Stimulated activated CD4-positive, alpha-beta T cell treated with anti-CD3 and anti-CD28 coated beads, Interleukin-15, amount 100 ng/mL, for 48 hours (primary cell): ENCODE results near the gene DSC1.
"Not testable (repeated sequence)": the region's sequence is repeated elsewhere in the genome, so short reads cannot be mapped to it uniquely, and the experiment has no call there.

Experiments used
- DNase-seq, 2 donors: peaks; one replicate each; pipeline ENCODE4 v3.0.0-alpha.2; 2020; ENCODE audit warnings: low read depth in 2 of 2

The DSC1 gene

GRCh38 chr18:31176531-31176930 is 13.9 kb upstream of the DSC1 start:
- no peak for DNase-seq

GRCh38 chr18:31171144-31171839 is 8.6 kb upstream of the DSC1 start:
- DNase-seq: no peak

DNA sequence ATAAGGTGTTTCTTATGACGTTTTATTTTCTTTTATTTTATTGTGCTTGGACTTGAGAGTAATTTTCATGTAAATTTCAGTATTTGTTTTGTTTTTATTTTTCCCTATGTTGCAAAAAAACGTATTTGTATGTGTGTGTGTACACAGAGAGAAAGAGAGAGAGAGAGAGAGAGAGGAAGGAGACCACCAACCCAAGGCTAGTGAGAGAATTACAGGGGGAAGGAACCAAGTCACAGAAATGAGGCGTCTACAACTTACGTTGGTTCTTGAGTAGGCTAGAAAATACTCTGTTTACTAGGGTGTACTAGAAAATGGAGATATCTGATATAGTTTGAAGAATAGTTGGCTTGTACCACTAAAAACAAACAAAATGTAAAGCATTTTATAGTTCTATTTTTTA is 7.7 kb upstream of the DSC1 start:
- DNase-seq: no peak

DNA sequence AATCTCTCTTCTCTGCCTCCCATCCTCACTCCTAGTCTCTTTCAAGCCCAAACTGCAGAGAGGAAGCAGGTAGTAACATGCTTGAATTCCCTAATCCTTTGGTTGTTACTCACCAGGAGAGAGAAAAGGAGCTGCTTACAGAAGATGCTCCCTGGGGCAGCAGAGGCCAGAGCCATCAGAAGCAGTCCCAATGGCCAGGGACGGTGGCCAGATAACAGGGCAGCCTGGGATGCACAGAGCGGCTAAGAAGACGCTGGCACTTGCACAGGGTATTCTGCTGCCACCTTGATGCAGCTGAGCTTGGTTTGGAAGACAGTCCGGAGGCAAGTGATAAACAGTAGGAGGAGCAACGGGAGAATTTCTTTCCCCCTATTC is 250 bp downstream of the DSC1 start:
- no peak for DNase-seq

DNA sequence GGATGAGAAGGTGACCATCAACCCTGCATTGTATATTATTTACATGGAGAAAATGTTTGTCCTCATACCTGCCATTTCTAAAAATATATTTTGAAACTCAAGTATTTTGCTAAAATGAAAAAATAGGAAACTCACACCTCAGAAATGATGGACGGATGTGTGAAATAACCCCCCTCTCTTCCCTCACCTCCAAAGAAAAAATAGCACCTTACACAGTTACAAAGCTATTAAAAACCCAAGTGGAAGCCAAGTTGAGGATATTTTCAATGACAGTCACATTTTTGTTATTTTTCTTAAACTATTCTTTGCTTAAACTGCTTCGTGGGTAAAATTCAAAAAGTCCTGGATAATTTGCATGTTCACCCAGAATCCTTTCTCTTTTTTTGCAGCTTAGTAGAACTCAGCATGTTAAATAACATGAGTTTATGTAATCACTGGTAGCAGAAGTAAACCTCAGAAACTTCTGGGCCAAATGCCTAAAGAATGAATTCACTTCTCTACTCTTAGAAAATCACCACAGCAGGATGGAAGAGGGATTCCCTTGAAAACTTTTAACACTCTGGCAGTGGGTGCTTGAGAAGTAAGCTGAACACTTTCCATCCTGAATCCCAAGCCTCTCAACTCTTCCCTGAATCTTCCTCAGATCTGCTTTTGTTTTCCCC is 768 bp downstream of the DSC1 start:
- DNase-seq: no peak

DNA sequence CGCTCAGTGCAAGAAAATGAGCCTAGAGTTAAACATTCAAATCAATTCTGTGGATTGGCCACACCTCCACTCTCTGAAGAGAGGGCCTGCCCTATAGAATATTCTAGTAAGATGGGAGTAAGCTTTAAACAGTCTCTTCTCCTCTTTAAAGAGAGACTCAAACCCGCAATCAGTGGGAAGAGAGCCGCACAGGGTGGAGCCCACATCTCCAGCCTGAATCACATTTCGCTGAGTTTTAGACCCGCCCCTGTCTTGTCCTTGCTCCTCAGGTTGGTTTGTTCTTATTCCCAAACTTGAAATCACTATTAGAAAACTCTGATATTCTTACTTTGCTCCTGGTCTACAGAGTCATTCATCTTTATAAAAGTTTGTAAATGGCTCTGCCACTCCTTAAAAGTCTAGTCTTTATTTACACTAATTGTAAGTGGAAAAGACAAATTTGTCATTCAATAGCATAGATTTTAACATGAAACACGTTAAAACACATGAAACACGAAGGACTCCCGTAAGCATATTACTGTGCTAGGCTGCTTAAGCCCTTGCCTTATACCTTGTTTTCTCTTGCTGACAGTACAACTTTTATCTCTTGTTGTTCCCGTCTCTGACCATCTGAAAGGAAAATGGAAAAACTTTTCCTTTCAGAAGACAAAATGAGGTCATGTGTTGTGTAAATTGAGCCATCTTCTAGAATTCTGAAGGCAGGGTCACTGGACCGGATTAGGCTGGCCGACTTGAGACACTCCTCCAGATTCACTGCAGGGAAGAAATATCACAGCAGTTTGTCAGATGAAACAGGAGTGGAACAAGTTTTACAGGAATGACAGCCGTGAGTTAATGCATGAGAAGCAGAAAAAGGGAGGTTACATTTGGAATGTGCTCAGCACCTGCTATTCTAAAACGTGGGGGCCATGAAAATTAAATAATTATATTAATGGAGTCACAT is 5.6 kb downstream of the DSC1 start:
- DNase-seq: no peak

DNA sequence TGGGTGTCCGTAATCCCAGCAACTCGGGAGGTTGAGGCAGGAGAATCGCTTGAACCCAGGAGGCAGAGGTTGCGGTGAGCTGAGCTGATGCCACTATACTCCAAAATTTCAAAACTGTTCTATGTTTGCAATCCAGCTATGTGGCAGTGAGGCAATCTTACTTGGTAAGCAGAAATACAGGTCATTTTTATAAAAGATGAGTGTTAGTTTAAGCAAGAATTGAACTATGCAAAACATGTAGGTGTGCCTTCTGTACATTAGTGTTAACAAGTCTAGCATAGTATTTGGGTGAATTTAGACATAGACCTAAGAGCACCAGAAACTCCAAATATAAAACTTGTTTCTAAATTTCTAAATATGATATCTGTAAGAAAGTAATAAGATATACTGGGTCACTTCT is 7.2 kb downstream of the DSC1 start:
- no peak for DNase-seq

- DNase-seq: no peak
Observed at GRCh38 chr18:31154181-31154580, 8.5 kb downstream of the DSC1 start.

GRCh38 chr18:31149351-31149750 is 13.3 kb downstream of the DSC1 start:
- no peak for DNase-seq

DNA sequence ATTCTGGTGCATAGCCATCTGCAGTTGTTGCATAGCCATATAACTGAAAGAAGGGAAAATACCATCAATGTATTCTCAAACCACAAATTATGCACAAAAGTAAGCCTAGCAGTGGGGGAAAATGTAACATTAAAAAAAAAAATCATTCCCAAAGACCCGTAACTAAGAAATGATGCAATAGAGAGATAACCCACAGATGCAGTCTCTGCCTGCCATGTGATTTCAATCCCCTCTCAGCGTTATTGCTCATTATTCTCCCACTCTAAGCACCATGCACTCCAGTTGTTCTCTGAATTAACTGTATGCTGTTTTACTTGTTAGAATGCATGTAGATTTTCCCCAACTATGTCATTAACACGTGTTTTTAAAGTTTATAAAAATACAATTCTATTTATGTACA is 14.1 kb downstream of the DSC1 start:
- no peak for DNase-seq

DNA sequence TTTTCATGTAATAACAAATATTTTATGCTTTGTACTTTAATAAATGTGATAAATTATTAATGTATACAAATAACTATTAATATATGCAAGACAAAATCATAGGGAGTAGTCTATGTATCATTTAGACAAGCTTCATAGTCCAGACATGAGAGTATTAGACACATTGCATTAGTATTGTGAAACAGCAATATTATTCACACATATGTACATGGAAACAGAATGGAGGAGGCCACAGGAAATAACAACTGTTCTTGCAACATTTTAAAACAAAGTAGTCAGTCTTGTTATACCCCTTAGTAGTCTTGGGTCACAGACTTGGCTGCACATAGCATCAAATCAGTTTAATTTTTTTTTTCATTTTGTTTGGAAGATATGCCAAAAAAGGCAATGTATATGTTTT is 15.8 kb downstream of the DSC1 start:
- no peak for DNase-seq

- DNase-seq: no peak
Observed at GRCh38 chr18:31143025-31143424, 19.6 kb downstream of the DSC1 start.

- no peak for DNase-seq
Observed at GRCh38 chr18:31138709-31139108, 23.9 kb downstream of the DSC1 start.

GRCh38 chr18:31134988-31135529 is 27.6 kb downstream of the DSC1 start:
- DNase-seq: no peak

- DNase-seq: no peak
Observed at GRCh38 chr18:31129398-31130115, 33.1 kb downstream of the DSC1 start.

GRCh38 chr18:31125878-31126277 is 36.8 kb downstream of the DSC1 start:
- no peak for DNase-seq

DNA sequence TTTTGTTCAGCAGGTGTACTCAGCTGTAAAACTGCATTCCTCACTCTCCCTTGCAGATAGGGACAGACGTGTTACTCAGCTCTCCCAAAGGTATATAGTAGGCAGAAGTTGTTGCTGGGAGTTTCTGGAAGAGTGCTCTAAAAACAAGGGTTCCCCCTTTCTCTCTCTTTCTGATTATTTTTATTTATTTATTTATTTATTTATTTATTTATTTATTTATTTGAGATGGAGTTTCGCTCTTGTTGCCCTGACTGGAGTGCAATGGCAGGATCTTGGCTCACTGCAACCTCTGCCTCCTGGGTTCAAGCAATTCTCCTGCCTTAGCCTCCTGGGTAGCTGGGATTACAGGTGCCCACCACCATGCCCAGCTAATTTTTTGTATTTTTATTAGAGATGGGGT is 39.5 kb downstream of the DSC1 start:
- not testable (repeated sequence) for DNase-seq

DNA sequence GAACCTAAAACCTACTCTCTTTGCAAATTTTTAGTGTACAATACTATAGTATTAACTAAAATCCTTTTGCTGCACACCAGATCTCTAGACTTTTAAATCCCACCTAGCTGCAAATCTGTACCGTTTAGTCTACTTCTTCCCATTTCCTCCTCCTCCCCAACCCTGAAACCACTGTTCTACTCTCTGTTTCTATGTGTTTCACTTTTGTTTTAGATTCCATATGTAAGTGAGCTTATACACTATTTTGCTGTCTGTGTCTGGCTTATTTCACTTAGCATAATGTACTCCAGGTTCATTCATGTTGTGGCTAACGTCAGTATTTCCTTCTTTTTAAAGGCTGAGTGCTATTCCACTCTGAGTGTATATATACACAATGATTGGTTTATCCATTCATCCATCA is 42.1 kb downstream of the DSC1 start:
- no peak for DNase-seq

DNA sequence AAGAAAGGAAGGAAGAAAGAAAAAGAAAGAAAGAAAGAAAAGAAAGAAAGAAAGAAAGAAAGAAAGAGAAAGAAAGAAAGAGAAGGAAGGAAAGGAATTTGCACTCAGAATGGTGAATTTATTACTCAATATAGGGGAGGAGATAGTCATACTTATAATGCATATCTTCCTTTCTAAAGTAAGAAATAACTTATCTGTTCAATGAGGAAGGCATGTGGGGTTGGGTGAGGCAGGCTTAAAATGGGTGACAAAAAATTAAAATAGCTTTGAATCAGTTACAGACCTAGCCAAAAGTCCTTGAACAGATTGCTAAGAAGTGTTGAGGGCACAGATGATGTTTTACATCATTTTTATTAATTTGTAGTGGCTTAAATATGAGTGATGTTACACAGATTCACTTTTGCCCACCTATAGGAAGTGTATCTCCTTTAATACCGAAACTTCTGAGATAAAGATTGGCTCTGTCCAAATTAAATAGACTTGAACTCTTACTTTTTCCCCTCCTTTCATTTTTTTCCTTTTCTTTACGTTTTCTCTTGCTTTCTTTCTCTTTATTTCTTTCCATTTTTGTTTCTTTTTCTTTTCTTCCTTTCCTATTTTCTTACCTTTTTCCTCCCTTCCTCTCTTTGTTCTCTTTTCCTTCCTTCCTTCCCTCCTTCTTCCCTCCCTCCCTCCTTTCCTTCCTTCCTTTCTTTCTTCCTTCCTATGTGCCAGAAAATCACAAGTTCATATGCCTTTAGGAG is 45.6 kb downstream of the DSC1 start:
- DNase-seq: no peak

- DNase-seq: no peak
Observed at GRCh38 chr18:31112804-31113203, 49.9 kb downstream of the DSC1 start.

DNA sequence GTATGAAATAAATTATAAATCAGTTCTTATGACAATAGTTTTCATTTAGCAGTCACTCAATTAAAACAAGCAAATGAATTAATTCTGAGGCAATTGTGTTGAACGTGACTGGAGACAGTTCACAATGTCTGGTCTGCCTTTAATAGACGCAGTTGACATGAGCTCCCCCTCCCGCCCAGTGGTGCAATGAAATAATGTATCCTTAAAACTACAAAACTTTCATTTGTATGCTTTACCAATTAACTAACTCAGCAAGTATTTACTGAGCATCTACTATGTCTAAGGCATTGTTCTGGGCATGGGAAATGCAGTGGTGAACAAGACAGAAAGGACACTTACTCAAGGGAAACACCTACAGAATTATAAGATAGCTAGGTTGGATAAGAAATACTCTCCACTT is 56.9 kb downstream of the DSC1 start:
- no peak for DNase-seq
